Vein endothelial cell (primary cell): Measurements from ENCODE around the gene TSC1. TPM values are rescaled to one million over a fixed set of nuclear protein-coding genes. Genes with fewer than 3 reads are reported as not detected.

Experiments
- small RNA-seq: library from RNA; depleted of rRNA; stranded (forward); fragments of <200 nt; gene quantifications from one replicate; pipeline ENCODE3, GENCODE V24; 2012
- total RNA-seq: library from RNA; depleted of rRNA; stranded (reverse); fragments of >200 nt; gene quantifications from 2 replicates; pipeline ENCODE4 v1.2.3, GENCODE V29; 2012

TSC1 gene
- 49.3 and 53.6 TPM in 2 replicates for total RNA-seq

GRCh38 chr9:132944294-132945185 is at the start of gene TSC1:
TSS of gene TSC1 (minus strand) at chr9:132944616. CDS start at chr9:132928872, 15,744 bp downstream.

GRCh38 chr9:132978451-132979131 is 34.2 kb upstream of the TSC1 start, which contains the start of gene GFI1B:
TSS of gene GFI1B (plus strand) at chr9:132978694. CDS start at chr9:132986679, 7,985 bp downstream.

GRCh38 chr9:132878695-132879456 is 65.5 kb downstream of the TSC1 start, which contains the start of gene SPACA9:
TSS of gene SPACA9 (plus strand) at chr9:132878898. CDS start at chr9:132883948, 5,050 bp downstream.

GRCh38 chr9:132877824-132878694 is 66.4 kb downstream of the TSC1 start, which contains the start of gene AK8:
TSS of gene AK8 (minus strand) at chr9:132878284. CDS start at chr9:132878255, 29 bp downstream.

Small RNAs within 50 kb of the gene (small RNA-seq; reads per million reads assigned to genes)
- not detected for gene AL593851.1
- gene MIR548AW = 0.21 reads per million
- not detected for gene RNU7-21P

Other genes with a start within 250 kb of the TSC1 start
- 0.10 TPM in 1 of 2 replicates, not detected in the other for gene AK8, start 66.3 kb downstream of the TSC1 start, total RNA-seq
- 1.2 and 2.6 TPM in 2 replicates for gene SPACA9, start 65.7 kb downstream of the TSC1 start, total RNA-seq
- not detected in 2 replicates for gene GFI1B, start 34.1 kb upstream of the TSC1 start, total RNA-seq
- gene GTF3C5, start 86.4 kb upstream of the TSC1 start, total RNA-seq = 66.3 TPM in 2 replicates
- under 0.01 and 0.29 TPM in 2 replicates for gene CEL, start 117.4 kb upstream of the TSC1 start, total RNA-seq
- gene RALGDS, start 176.6 kb upstream of the TSC1 start, total RNA-seq = 61.5 and 67.6 TPM in 2 replicates
- 17.3 and 36.9 TPM in 2 replicates for gene GBGT1, start 219.3 kb upstream of the TSC1 start, total RNA-seq